ENCODE measurements around the gene CIB1. TPM values are rescaled to one million over a fixed set of nuclear protein-coding genes. Genes with fewer than 3 reads are reported as not detected.

CIB1 gene
- total RNA-seq, 1 experiment from 2014 or later, result 113 TPM

DNA sequence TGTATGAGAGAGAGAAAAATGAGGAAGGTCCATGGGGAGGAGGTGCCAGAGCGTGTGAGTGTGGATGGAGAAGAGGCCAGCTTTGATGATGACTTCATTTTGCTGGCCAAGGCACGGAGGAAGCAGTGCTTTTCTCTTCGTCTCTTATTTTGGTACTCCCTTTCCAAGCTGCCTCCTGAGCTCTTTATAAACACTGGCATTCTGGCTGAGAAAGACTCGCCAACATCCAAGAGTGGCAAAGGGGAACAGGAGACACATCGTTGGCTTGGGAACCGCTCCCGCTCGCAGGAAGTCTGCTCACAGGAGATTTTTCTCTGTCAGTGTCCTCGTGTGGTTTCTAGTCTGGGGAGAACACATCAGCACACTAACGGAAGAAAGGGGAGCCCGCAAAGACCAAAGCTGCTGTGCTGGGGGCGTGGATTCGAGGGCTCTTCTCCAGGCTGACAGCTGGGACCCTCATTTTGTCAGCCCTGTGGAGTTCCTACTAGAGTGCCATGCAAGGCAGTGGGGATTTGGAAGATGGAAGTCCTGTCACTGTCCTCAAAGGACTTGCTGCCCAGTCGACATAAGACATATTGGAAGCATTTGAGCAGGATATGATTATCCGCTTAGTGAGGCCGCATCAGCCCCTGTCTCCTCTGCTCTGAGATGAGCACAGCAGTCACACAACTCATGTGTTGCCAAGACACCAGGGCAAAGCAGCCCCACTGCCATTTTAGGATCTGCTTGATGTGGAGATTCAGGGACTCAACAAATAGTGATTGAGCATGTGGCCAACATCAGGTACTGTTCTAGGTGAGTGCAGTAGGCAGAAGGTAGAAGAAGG is 40.6 kb downstream of the CIB1 start:
- Histone ChIP-seq H3K9me3 (ENCODE audit: insufficient read depth, low read depth) (no peaks in the 10 kb centered on the region), H2AFZ (no peak overlapping the region), H3K79me2 (ENCODE audit: low read depth) (peaks cover 13% of the 10 kb centered on the region; the same call in 1 of the 2 replicates), H3K4me3 (no peak overlapping the region), H3F3A (ENCODE audit: insufficient read depth, low read depth) (peaks cover 11% of the 10 kb centered on the region; the same call in 1 of the 2 replicates), H4K20me1 (ENCODE audit: insufficient read depth) (no peaks in the 10 kb centered on the region), H3K4me2 (no peak overlapping the region), H3K36me3 (ENCODE audit: low read depth) (0 out of 2 replicates have a peak, but pooled peaks cover 8% of the 10 kb centered on the region), H3K27ac (no peak overlapping the region), H3K9me2 (ENCODE audit: insufficient read depth) (no peaks in the 10 kb centered on the region), H3K27me3 (ENCODE audit: insufficient read depth, low read depth) (no peaks in the 10 kb centered on the region), H3K4me1 (replicated peaks; ENCODE audit: insufficient read depth) (peaks cover 19% of the 10 kb centered on the region)
- no TSS peak for BruUV-seq (replicated peaks)
- TF ChIP-seq, protein P1, sequence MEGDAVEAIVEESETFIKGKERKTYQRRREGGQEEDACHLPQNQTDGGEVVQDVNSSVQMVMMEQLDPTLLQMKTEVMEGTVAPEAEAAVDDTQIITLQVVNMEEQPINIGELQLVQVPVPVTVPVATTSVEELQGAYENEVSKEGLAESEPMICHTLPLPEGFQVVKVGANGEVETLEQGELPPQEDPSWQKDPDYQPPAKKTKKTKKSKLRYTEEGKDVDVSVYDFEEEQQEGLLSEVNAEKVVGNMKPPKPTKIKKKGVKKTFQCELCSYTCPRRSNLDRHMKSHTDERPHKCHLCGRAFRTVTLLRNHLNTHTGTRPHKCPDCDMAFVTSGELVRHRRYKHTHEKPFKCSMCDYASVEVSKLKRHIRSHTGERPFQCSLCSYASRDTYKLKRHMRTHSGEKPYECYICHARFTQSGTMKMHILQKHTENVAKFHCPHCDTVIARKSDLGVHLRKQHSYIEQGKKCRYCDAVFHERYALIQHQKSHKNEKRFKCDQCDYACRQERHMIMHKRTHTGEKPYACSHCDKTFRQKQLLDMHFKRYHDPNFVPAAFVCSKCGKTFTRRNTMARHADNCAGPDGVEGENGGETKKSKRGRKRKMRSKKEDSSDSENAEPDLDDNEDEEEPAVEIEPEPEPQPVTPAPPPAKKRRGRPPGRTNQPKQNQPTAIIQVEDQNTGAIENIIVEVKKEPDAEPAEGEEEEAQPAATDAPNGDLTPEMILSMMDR (conservative IDR thresholded peaks at IDR 0.05), result no peak
- TF ChIP-seq EZH2 (IDR thresholded peaks at IDR 0.05; ENCODE audit: low read depth), result no peak
- DNase-seq, result no peak
- ChIA-PET CTCF (interaction anchor here (0.6 kb wide), 1 partner anchor 88 kb away, joined by 4 read pairs; no protein-coding TSS in a partner anchor), POLR2A (ENCODE audit: unreplicated experiment) (no interaction called here)
- intact Hi-C loops (cut with micrococcal nuclease; ENCODE audit: unreplicated experiment), result no loop called here

DNA sequence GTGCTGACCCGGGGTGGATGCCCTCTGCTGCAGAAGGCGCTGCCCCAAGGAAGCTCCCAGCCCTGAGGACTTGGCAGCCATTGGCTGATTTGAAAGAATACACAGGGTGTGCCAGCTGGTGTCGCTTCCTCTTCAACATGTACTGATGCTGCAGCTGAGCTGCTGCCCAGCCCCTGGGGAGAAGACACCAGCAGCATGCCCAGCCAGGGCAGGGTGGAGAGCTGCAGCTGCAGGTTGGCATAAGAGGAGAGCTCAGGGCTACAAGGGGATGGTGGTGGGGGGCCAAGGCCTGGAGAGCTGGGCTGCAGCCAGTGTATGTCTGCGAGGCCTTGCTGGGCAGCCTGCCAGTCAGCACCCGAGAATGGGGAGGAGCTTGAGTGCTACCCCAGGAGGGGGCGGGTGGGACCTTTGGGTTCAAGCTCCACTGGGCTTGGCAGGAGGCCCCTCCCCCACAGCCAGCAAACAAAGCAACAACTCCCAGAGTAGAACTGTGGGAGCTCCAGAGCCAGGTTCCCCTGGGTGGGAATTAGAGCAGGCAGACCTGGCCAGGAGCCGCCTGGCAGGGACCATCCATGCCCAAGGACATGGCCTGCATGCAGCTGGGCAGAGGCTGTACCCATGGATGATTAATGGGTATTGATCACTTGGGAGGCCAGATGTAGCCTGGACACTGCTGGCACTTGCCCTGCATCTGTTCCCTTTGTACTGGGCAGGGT is 41.8 kb downstream of the CIB1 start:
- no peak overlapping the region for H3K27ac ChIP-seq
- H3K4me1 ChIP-seq (replicated peaks; ENCODE audit: insufficient read depth), result peaks cover 17% of the 10 kb centered on the region
- ChIA-PET POLR2A (ENCODE audit: unreplicated experiment) (interaction anchor here (1.0 kb wide), 1 partner anchor 9 kb away, joined by 7 read pairs; the partner anchor contains the start of gene SEMA4B), CTCF (interaction anchor here (0.6 kb wide), 2 partner anchors 21 to 29 kb away, joined by 3 read pairs; no protein-coding TSS in a partner anchor)
- no peaks in the 10 kb centered on the region for H3K9me2 ChIP-seq (ENCODE audit: insufficient read depth)
- H4K20me1 ChIP-seq (ENCODE audit: insufficient read depth), result no peaks in the 10 kb centered on the region; the same call in 1 of the 2 replicates
- peak in 1 of 2 experiments; percentile 70 for DNase-seq
- no TSS peak for BruUV-seq (replicated peaks)
- 0 out of 2 replicates have a peak, but pooled peaks cover 8% of the 10 kb centered on the region for H3K36me3 ChIP-seq (ENCODE audit: low read depth)
- TF ChIP-seq EZH2 (IDR thresholded peaks at IDR 0.05; ENCODE audit: low read depth), result no peak
- TF ChIP-seq, protein P1 (conservative IDR thresholded peaks at IDR 0.05), result no peak
- intact Hi-C loops (cut with micrococcal nuclease; ENCODE audit: unreplicated experiment), result no loop called here
- peaks cover 8% of the 10 kb centered on the region; the same call in 1 of the 2 replicates for H3F3A ChIP-seq (ENCODE audit: insufficient read depth, low read depth)
- H3K79me2 ChIP-seq (ENCODE audit: low read depth), result peaks cover 20% of the 10 kb centered on the region
- H3K27me3 ChIP-seq (ENCODE audit: insufficient read depth, low read depth), result no peaks in the 10 kb centered on the region
- H3K4me2 ChIP-seq, result no peak overlapping the region
- H2AFZ ChIP-seq, result no peak overlapping the region
- H3K9me3 ChIP-seq (ENCODE audit: insufficient read depth, low read depth), result no peaks in the 10 kb centered on the region
- no peak overlapping the region for H3K4me3 ChIP-seq

DNA sequence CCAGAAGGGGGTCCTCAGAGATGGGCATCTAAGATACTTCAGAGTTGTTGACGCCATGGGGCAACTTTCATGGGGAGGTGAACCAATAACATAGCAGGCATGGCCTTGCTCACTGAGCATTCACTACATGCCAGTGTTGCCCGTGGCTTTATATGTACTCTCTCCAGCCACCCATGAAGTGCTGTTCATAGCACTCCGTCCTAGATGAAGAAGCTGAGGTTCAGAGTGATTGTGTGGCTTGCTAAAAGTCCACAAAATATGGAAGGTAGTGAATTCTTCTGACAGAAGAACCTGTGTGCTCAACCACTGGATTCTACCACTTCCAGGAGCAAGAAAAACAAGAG is 42.4 kb downstream of the CIB1 start:
- DNase-seq, result no peak
- Histone ChIP-seq H3K9me2 (ENCODE audit: insufficient read depth) (no peaks in the 10 kb centered on the region), H4K20me1 (ENCODE audit: insufficient read depth) (no peaks in the 10 kb centered on the region; the same call in 1 of the 2 replicates), H3K9me3 (ENCODE audit: insufficient read depth, low read depth) (no peaks in the 10 kb centered on the region), H3K79me2 (ENCODE audit: low read depth) (peaks cover 22% of the 10 kb centered on the region), H3K4me2 (no peak overlapping the region), H3K36me3 (ENCODE audit: low read depth) (0 out of 2 replicates have a peak, but pooled peaks cover 8% of the 10 kb centered on the region), H3K4me3 (no peak overlapping the region), H2AFZ (no peak overlapping the region), H3K4me1 (replicated peaks; ENCODE audit: insufficient read depth) (peaks cover 19% of the 10 kb centered on the region), H3F3A (ENCODE audit: insufficient read depth, low read depth) (peaks cover 8% of the 10 kb centered on the region; the same call in 1 of the 2 replicates), H3K27ac (no peak overlapping the region), H3K27me3 (ENCODE audit: insufficient read depth, low read depth) (no peaks in the 10 kb centered on the region)
- BruUV-seq (replicated peaks), result no TSS peak
- intact Hi-C loops (cut with micrococcal nuclease; ENCODE audit: unreplicated experiment), result no loop called here
- TF ChIP-seq, protein P1 (conservative IDR thresholded peaks at IDR 0.05), result no peak
- TF ChIP-seq EZH2 (IDR thresholded peaks at IDR 0.05; ENCODE audit: low read depth), result no peak
- ChIA-PET CTCF (interaction anchor here (0.6 kb wide), 1 partner anchor 22 kb away, joined by 3 read pairs; no protein-coding TSS in a partner anchor), POLR2A (ENCODE audit: unreplicated experiment) (no interaction called here)
